ENCODE measurements around the gene PROK2.

The PROK2 gene

DNA sequence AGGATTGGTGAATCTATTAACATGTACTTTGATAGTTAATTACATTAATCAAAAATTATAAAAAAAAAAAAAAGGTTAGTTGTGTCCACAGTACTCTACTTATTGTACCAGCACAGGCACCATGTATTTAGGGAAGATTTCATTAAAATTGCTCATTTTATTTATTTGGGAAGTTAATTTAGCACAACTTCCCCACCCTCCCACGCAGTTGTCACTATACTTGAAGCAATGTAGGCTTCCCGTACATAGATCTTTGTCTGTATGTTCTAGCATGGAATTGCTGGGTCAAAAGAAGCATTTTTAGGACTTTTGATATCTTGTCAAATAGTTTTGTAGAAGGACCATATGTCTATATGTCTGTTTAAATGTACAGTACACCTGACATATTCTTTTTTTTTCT lies 26.9 kb downstream of the PROK2 start:
- Histone ChIP-seq H3K4me3 (ENCODE audit: low read depth, low read length) (no peak overlapping the region), H3K36me3 (ENCODE audit: control insufficient read depth, insufficient read depth, low read length) (no peaks in the 10 kb centered on the region), H3K9ac (ENCODE audit: low read depth, low read length) (no peak overlapping the region), H3K27me3 (ENCODE audit: control insufficient read depth, insufficient read depth, low read length) (peaks cover 30% of the 10 kb centered on the region), H3K9me3 (ENCODE audit: control insufficient read depth, insufficient read depth, low read length) (no peaks in the 10 kb centered on the region), H3K4me1 (ENCODE audit: control insufficient read depth, insufficient read depth, low read length) (no peaks in the 10 kb centered on the region)

DNA sequence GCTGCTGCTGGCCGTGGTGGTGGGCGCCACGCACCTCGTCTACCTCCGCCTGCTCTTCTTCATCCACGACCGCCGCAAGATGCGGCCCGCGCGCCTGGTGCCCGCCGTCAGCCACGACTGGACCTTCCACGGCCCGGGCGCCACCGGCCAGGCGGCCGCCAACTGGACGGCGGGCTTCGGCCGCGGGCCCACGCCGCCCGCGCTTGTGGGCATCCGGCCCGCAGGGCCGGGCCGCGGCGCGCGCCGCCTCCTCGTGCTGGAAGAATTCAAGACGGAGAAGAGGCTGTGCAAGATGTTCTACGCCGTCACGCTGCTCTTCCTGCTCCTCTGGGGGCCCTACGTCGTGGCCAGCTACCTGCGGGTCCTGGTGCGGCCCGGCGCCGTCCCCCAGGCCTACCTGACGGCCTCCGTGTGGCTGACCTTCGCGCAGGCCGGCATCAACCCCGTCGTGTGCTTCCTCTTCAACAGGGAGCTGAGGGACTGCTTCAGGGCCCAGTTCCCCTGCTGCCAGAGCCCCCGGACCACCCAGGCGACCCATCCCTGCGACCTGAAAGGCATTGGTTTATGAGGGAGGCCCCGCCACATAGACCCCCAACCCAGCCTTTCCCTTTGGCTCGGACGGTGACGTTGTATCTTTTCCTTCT lies 30.2 kb downstream of the PROK2 start:
- no peaks in the 10 kb centered on the region for H3K9me3 ChIP-seq (ENCODE audit: control insufficient read depth, insufficient read depth, low read length)
- H3K9ac ChIP-seq (ENCODE audit: low read depth, low read length), result no peak overlapping the region
- H3K4me1 ChIP-seq (ENCODE audit: control insufficient read depth, insufficient read depth, low read length), result no peaks in the 10 kb centered on the region
- peak overlapping the region; percentile 63 for H3K4me3 ChIP-seq (ENCODE audit: low read depth, low read length)
- peaks cover 51% of the 10 kb centered on the region for H3K27me3 ChIP-seq (ENCODE audit: control insufficient read depth, insufficient read depth, low read length)
- H3K36me3 ChIP-seq (ENCODE audit: control insufficient read depth, insufficient read depth, low read length), result no peaks in the 10 kb centered on the region

- Histone ChIP-seq H3K4me1 (ENCODE audit: control insufficient read depth, insufficient read depth, low read length) (no peaks in the 10 kb centered on the region), H3K27me3 (ENCODE audit: control insufficient read depth, insufficient read depth, low read length) (peaks cover 44% of the 10 kb centered on the region), H3K4me3 (ENCODE audit: low read depth, low read length) (peak within 1 kb of the TSS; percentile 66), H3K9me3 (ENCODE audit: control insufficient read depth, insufficient read depth, low read length) (no peaks in the 10 kb centered on the region), H3K9ac (ENCODE audit: low read depth, low read length) (no peak within 1 kb of the TSS), H3K36me3 (ENCODE audit: control insufficient read depth, insufficient read depth, low read length) (no peaks in the 10 kb centered on the region)
Observed at GRCh38 chr3:71753701-71754609, 31.0 kb downstream of the PROK2 start, which contains the start of gene GPR27. Gene GPR27 (plus strand): TSS chr3:71753855. CDS start chr3:71754050, 195 bp downstream.

DNA sequence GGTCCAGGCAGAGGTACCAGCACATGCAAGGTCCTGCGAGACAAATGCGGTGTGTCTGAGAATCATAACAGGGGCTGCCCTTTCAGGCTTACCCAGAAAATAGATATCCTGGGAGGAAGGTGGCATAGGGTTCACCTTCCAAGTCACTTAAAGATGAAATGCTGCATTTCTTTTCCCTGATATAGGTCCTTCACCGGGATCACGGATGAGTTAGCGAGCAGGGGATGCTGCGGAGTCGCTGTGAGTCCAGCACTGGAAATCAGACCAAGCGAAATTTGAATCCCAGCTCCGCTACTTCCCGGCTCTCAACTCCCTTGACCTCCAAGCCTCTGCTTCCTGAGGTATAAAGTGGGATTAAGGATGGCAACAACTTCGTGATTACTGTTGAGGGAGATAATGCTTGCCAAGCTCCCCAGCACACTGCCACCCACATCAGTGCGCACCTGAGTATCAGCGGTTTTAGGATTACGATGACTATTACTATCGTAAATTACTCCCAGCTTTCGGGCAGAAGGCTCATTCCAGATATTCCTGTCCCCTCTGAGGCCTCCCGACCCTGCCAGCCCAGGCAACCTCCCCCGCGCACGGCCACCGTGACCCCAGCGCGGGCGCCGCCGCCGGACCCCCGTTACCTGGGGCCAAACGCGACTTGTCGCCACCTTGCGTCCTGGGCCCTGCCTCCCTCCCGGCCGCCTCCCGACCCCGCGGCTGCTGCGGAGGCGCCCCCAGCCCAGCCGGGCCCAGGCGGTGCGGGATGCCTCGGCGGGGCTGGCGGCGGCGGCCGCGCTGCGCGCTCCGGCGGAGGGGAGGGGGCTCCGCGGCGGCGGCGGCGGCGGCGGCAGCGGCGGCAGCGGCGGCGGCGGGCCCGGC lies 31.9 kb downstream of the PROK2 start:
- no peaks in the 10 kb centered on the region for H3K4me1 ChIP-seq (ENCODE audit: control insufficient read depth, insufficient read depth, low read length)
- H3K4me3 ChIP-seq (ENCODE audit: low read depth, low read length), result peak overlapping the region; percentile 66
- H3K9me3 ChIP-seq (ENCODE audit: control insufficient read depth, insufficient read depth, low read length), result no peaks in the 10 kb centered on the region
- no peaks in the 10 kb centered on the region for H3K36me3 ChIP-seq (ENCODE audit: control insufficient read depth, insufficient read depth, low read length)
- H3K27me3 ChIP-seq (ENCODE audit: control insufficient read depth, insufficient read depth, low read length), result peaks cover 46% of the 10 kb centered on the region
- H3K9ac ChIP-seq (ENCODE audit: low read depth, low read length), result no peak overlapping the region

DNA sequence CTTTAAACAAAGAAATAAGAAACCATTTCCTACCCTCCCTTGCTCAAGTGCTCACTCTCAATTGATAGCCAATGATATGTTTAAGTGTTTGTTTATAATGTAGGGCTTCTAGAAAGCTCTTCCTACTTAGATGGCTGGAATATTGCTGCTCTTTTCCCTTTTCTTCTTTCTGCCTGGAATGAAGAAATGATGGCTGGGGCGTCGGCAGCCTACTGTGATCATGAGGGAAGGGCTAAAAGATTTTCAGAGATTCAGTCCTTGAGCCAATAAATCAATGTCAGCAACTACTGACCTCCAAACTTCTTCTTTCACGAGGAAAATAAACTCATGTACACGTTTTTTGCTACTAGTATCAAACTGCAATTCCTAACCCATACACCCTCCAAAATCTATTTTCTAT lies 33.3 kb downstream of the PROK2 start:
- H3K9ac ChIP-seq (ENCODE audit: low read depth, low read length), result no peak overlapping the region
- H3K9me3 ChIP-seq (ENCODE audit: control insufficient read depth, insufficient read depth, low read length), result no peaks in the 10 kb centered on the region
- no peaks in the 10 kb centered on the region for H3K4me1 ChIP-seq (ENCODE audit: control insufficient read depth, insufficient read depth, low read length)
- H3K36me3 ChIP-seq (ENCODE audit: control insufficient read depth, insufficient read depth, low read length), result no peaks in the 10 kb centered on the region
- no peak overlapping the region for H3K4me3 ChIP-seq (ENCODE audit: low read depth, low read length)
- peaks cover 45% of the 10 kb centered on the region for H3K27me3 ChIP-seq (ENCODE audit: control insufficient read depth, insufficient read depth, low read length)

- Histone ChIP-seq H3K27me3 (ENCODE audit: control insufficient read depth, insufficient read depth, low read length) (peaks cover 3% of the 10 kb centered on the region), H3K4me3 (ENCODE audit: low read depth, low read length) (no peak overlapping the region), H3K9ac (ENCODE audit: low read depth, low read length) (no peak overlapping the region)
Observed at GRCh38 chr3:71744738-71745137, 40.2 kb downstream of the PROK2 start.

GRCh38 chr3:71742621-71743020 lies 42.3 kb downstream of the PROK2 start:
- H3K27me3 ChIP-seq (ENCODE audit: control insufficient read depth, insufficient read depth, low read length), result no peaks in the 10 kb centered on the region
- no peak overlapping the region for H3K9ac ChIP-seq (ENCODE audit: low read depth, low read length)

More at GRCh38 chr3:71744738-71745137, 40.2 kb downstream of the PROK2 start:
- H3K9me3 ChIP-seq (ENCODE audit: control insufficient read depth, insufficient read depth, low read length), result no peaks in the 10 kb centered on the region
- H3K36me3 ChIP-seq (ENCODE audit: control insufficient read depth, insufficient read depth, low read length), result no peaks in the 10 kb centered on the region
- H3K4me1 ChIP-seq (ENCODE audit: control insufficient read depth, insufficient read depth, low read length), result no peaks in the 10 kb centered on the region

GRCh38 chr3:71734881-71735280 lies 50.1 kb downstream of the PROK2 start:
- Histone ChIP-seq H3K9me3 (ENCODE audit: control insufficient read depth, insufficient read depth, low read length) (no peaks in the 10 kb centered on the region), H3K36me3 (ENCODE audit: control insufficient read depth, insufficient read depth, low read length) (no peaks in the 10 kb centered on the region), H3K4me3 (ENCODE audit: low read depth, low read length) (no peak overlapping the region), H3K9ac (ENCODE audit: low read depth, low read length) (no peak overlapping the region), H3K4me1 (ENCODE audit: control insufficient read depth, insufficient read depth, low read length) (peaks cover 6% of the 10 kb centered on the region), H3K27me3 (ENCODE audit: control insufficient read depth, insufficient read depth, low read length) (no peaks in the 10 kb centered on the region)

More at GRCh38 chr3:71742621-71743020, 42.3 kb downstream of the PROK2 start:
- Histone ChIP-seq H3K4me3 (ENCODE audit: low read depth, low read length) (no peak overlapping the region), H3K9me3 (ENCODE audit: control insufficient read depth, insufficient read depth, low read length) (no peaks in the 10 kb centered on the region), H3K36me3 (ENCODE audit: control insufficient read depth, insufficient read depth, low read length) (no peaks in the 10 kb centered on the region), H3K4me1 (ENCODE audit: control insufficient read depth, insufficient read depth, low read length) (no peaks in the 10 kb centered on the region)

GRCh38 chr3:71733319-71733718 lies 51.6 kb downstream of the PROK2 start:
- no peaks in the 10 kb centered on the region for H3K36me3 ChIP-seq (ENCODE audit: control insufficient read depth, insufficient read depth, low read length)
- H3K27me3 ChIP-seq (ENCODE audit: control insufficient read depth, insufficient read depth, low read length), result no peaks in the 10 kb centered on the region
- no peaks in the 10 kb centered on the region for H3K9me3 ChIP-seq (ENCODE audit: control insufficient read depth, insufficient read depth, low read length)
- peaks cover 14% of the 10 kb centered on the region for H3K4me1 ChIP-seq (ENCODE audit: control insufficient read depth, insufficient read depth, low read length)
- no peak overlapping the region for H3K4me3 ChIP-seq (ENCODE audit: low read depth, low read length)
- no peak overlapping the region for H3K9ac ChIP-seq (ENCODE audit: low read depth, low read length)

GRCh38 chr3:71732637-71733036 lies 52.3 kb downstream of the PROK2 start:
- Histone ChIP-seq H3K4me1 (ENCODE audit: control insufficient read depth, insufficient read depth, low read length) (peaks cover 14% of the 10 kb centered on the region), H3K27me3 (ENCODE audit: control insufficient read depth, insufficient read depth, low read length) (no peaks in the 10 kb centered on the region), H3K36me3 (ENCODE audit: control insufficient read depth, insufficient read depth, low read length) (no peaks in the 10 kb centered on the region), H3K9ac (ENCODE audit: low read depth, low read length) (no peak overlapping the region), H3K9me3 (ENCODE audit: control insufficient read depth, insufficient read depth, low read length) (no peaks in the 10 kb centered on the region), H3K4me3 (ENCODE audit: low read depth, low read length) (no peak overlapping the region)

DNA sequence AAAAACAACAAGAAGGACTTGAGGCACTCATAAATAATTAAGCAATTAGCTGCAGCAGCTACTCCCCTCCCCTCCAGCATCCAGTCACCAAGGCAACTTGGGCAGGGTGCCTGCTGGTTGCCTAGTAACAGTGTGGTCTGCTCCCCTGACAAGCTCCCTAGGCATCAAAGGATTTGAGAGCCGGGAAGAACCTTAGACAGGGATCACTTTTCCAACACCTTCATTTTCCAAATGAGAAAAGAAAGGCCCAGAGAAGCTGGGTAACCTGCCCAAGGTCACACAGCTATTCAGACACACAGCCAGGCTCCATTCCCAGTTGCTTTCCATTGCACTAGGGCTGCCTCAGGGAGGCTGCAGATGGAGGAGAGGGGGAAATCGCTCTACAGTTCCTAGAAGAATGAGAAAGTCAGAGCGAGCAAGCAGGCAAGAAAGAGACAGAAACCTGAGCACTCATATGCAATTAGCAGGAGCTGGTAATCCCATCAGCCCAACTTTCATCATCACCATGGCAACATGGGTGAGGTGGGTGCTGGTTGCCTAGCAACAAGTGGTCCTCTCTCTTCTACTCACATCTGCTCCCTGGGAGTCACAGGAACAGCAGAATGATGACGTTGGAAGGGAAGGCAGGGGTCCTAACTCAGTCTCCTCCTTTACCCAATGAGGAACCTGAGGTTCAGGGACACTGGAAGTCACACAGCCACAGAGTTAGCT lies 56.2 kb downstream of the PROK2 start:
- Histone ChIP-seq H3K36me3 (ENCODE audit: control insufficient read depth, insufficient read depth, low read length) (no peaks in the 10 kb centered on the region), H3K4me3 (ENCODE audit: low read depth, low read length) (no peak overlapping the region), H3K9me3 (ENCODE audit: control insufficient read depth, insufficient read depth, low read length) (no peaks in the 10 kb centered on the region), H3K9ac (ENCODE audit: low read depth, low read length) (no peak overlapping the region), H3K27me3 (ENCODE audit: control insufficient read depth, insufficient read depth, low read length) (peaks cover 25% of the 10 kb centered on the region), H3K4me1 (ENCODE audit: control insufficient read depth, insufficient read depth, low read length) (peaks cover 19% of the 10 kb centered on the region)

Data from iPS-15b (cell line).